ENCODE results near the gene HSPB6. TPM values are rescaled to one million over a fixed set of nuclear protein-coding genes. Genes with fewer than 3 reads are reported as not detected.

HSPB6 gene
- total RNA-seq, 8 experiments from 2014 or later = 0.14 to 1.8 (median 0.68) TPM

- no peak for ATAC-seq (replicated peaks in 6 of 8)
- Histone ChIP-seq H3K27ac (no peak overlapping the region), H3K4me1 (replicated peaks in 1 of 2) (peaks cover 11 to 12% of the 10 kb centered on the region in 2 donors), H3K4me3 (peak overlapping the region; percentile 97 to 99 (median 98))
- 33 to 100% (median 83%) methylated on average over 1 to 13 of the region's 19 CpGs; no CpG with 5 or more reads in 3 of the 10 experiments for WGBS, 10 experiments
- in situ Hi-C loops (cut with MboI; ENCODE audit: low pct_unique_long_range_greater_than_20kb in 2 of 9, low sequenced_read_pairs in 9 of 9, unreplicated experiment in 9 of 9) = no loop called here
Measured at GRCh38 chr19:35743640-35744429, 13.0 kb downstream of the HSPB6 start.

GRCh38 chr19:35742121-35742724 is 14.6 kb downstream of the HSPB6 start, which contains the start of gene IGFLR1:
Gene IGFLR1 (minus strand): TSS chr19:35742452. CDS start chr19:35741180, 1,272 bp downstream.
- Histone ChIP-seq H3K27ac (peak within 1 kb of the TSS; percentile 80 to 81), H3K4me1 (replicated peaks in 1 of 2) (peaks cover 10 to 11% of the 10 kb centered on the region in 2 donors), H3K4me3 (peak within 1 kb of the TSS; percentile 35 to 52 (median 40))
- no peak for ATAC-seq (replicated peaks in 6 of 8)
- in situ Hi-C loops (cut with MboI; ENCODE audit: low pct_unique_long_range_greater_than_20kb in 2 of 9, low sequenced_read_pairs in 9 of 9, unreplicated experiment in 9 of 9) = no loop called here
- 73 to 100% (median 95%) methylated on average over 1 to 6 of the region's 9 CpGs; no CpG with 5 or more reads in 5 of the 10 experiments for WGBS, 10 experiments

- in situ Hi-C loops (cut with MboI; ENCODE audit: low pct_unique_long_range_greater_than_20kb in 2 of 9, low sequenced_read_pairs in 9 of 9, unreplicated experiment in 9 of 9) = no loop called here
- Histone ChIP-seq H3K4me1 (replicated peaks in 1 of 2) (peaks cover 7 to 8% of the 10 kb centered on the region in 2 donors), H3K4me3 (peak overlapping the region; percentile 35 to 52 (median 40)), H3K27ac (peak overlapping the region; percentile 80 to 81)
- ATAC-seq (replicated peaks in 6 of 8) = no peak
- WGBS, 10 experiments = 0 to 5% (median 0%) methylated on average over 2 to 11 of the region's 12 CpGs; no CpG with 5 or more reads in 6 of the 10 experiments
Measured at GRCh38 chr19:35741203-35741515, 15.7 kb downstream of the HSPB6 start.

- 0 to 4% (median 0%) methylated on average over 3 to 12 of the region's 63 CpGs; no CpG with 5 or more reads in 3 of the 10 experiments for WGBS, 10 experiments
- peak overlapping the region; percentile 80 to 81 for H3K27ac ChIP-seq
- peak; percentile 62 to 82 (median 78) for ATAC-seq (replicated peaks in 6 of 8)
- H3K4me1 ChIP-seq (replicated peaks in 1 of 2) = peaks cover 6 to 8% of the 10 kb centered on the region in 2 donors
- in situ Hi-C loops (cut with MboI; ENCODE audit: low pct_unique_long_range_greater_than_20kb in 2 of 9, low sequenced_read_pairs in 9 of 9, unreplicated experiment in 9 of 9) = no loop called here
- peak overlapping the region; percentile 36 to 52 (median 40) for H3K4me3 ChIP-seq
Measured at GRCh38 chr19:35740423-35741202, 16.2 kb downstream of the HSPB6 start.

- 0% methylated on average over 1 of the region's 16 CpGs; no CpG with 5 or more reads in 9 of the 10 experiments for WGBS, 10 experiments
Measured at GRCh38 chr19:35740108-35740422, 16.8 kb downstream of the HSPB6 start.

GRCh38 chr19:35739275-35740107 is 17.3 kb downstream of the HSPB6 start:
- H3K4me3 ChIP-seq = peak overlapping the region in 4 of 5 donors; percentile 38 to 52 (median 42)
- ATAC-seq (replicated peaks in 6 of 8) = no peak
- H3K27ac ChIP-seq = no peak overlapping the region
- WGBS, 10 experiments = 43 to 100% (median 89%) methylated on average over 1 to 11 of the region's 29 CpGs; no CpG with 5 or more reads in 5 of the 10 experiments
- in situ Hi-C loops (cut with MboI; ENCODE audit: low pct_unique_long_range_greater_than_20kb in 2 of 9, low sequenced_read_pairs in 9 of 9, unreplicated experiment in 9 of 9) = no loop called here
- peaks cover 6 to 8% of the 10 kb centered on the region in 2 donors for H3K4me1 ChIP-seq (replicated peaks in 1 of 2)

More at GRCh38 chr19:35740108-35740422, 16.8 kb downstream of the HSPB6 start:
- ATAC-seq (replicated peaks in 6 of 8) = no peak
- H3K27ac ChIP-seq = no peak overlapping the region
- peak overlapping the region; percentile 36 to 52 (median 40) for H3K4me3 ChIP-seq
- in situ Hi-C loops (cut with MboI; ENCODE audit: low pct_unique_long_range_greater_than_20kb in 2 of 9, low sequenced_read_pairs in 9 of 9, unreplicated experiment in 9 of 9) = no loop called here
- peaks cover 6 to 8% of the 10 kb centered on the region in 2 donors for H3K4me1 ChIP-seq (replicated peaks in 1 of 2)

GRCh38 chr19:35738887-35739229 is 18.0 kb downstream of the HSPB6 start:
- ATAC-seq (replicated peaks in 6 of 8) = no peak
- H3K27ac ChIP-seq = no peak overlapping the region

GRCh38 chr19:35738021-35738886 is 18.6 kb downstream of the HSPB6 start:
- 75 to 100% (median 95%) methylated on average over 1 to 6 of the region's 37 CpGs; no CpG with 5 or more reads in 4 of the 10 experiments for WGBS, 10 experiments
- in situ Hi-C loops (cut with MboI; ENCODE audit: low pct_unique_long_range_greater_than_20kb in 2 of 9, low sequenced_read_pairs in 9 of 9, unreplicated experiment in 9 of 9) = no loop called here
- Histone ChIP-seq H3K27ac (no peak overlapping the region), H3K4me1 (replicated peaks in 1 of 2) (peaks cover 3 to 4% of the 10 kb centered on the region in 2 donors), H3K4me3 (no peak overlapping the region)
- ATAC-seq (replicated peaks in 6 of 8) = no peak

More at GRCh38 chr19:35738887-35739229, 18.0 kb downstream of the HSPB6 start:
- in situ Hi-C loops (cut with MboI; ENCODE audit: low pct_unique_long_range_greater_than_20kb in 2 of 9, low sequenced_read_pairs in 9 of 9, unreplicated experiment in 9 of 9) = no loop called here
- Histone ChIP-seq H3K4me1 (replicated peaks in 1 of 2) (peaks cover 3 to 4% of the 10 kb centered on the region in 2 donors), H3K4me3 (no peak overlapping the region)
- WGBS, 10 experiments = 86 to 100% methylated on average over 1 to 2 of the region's 2 CpGs; no CpG with 5 or more reads in 8 of the 10 experiments

GRCh38 chr19:35736913-35737886 is 19.6 kb downstream of the HSPB6 start:
- Histone ChIP-seq H3K4me1 (replicated peaks in 1 of 2) (peaks cover 3 to 4% of the 10 kb centered on the region in 2 donors), H3K4me3 (no peak overlapping the region), H3K27ac (no peak overlapping the region)
- in situ Hi-C loops (cut with MboI; ENCODE audit: low pct_unique_long_range_greater_than_20kb in 2 of 9, low sequenced_read_pairs in 9 of 9, unreplicated experiment in 9 of 9) = no loop called here
- 69 to 100% (median 84%) methylated on average over 2 to 7 of the region's 22 CpGs; no CpG with 5 or more reads in 4 of the 10 experiments for WGBS, 10 experiments
- no peak for ATAC-seq (replicated peaks in 6 of 8)

GRCh38 chr19:35734889-35735288 is 21.9 kb downstream of the HSPB6 start:
- ATAC-seq (replicated peaks in 6 of 8) = no peak
- 78 to 100% (median 88%) methylated on average over 1 to 4 of the region's 5 CpGs; no CpG with 5 or more reads in 6 of the 10 experiments for WGBS, 10 experiments
- in situ Hi-C loops (cut with MboI; ENCODE audit: low pct_unique_long_range_greater_than_20kb in 2 of 9, low sequenced_read_pairs in 9 of 9, unreplicated experiment in 9 of 9) = no loop called here
- Histone ChIP-seq H3K27ac (no peak overlapping the region), H3K4me1 (replicated peaks in 1 of 2) (no peaks in the 10 kb centered on the region), H3K4me3 (no peak overlapping the region)

- WGBS, 10 experiments = 60 to 100% (median 95%) methylated on average over 1 to 8 of the region's 8 CpGs; no CpG with 5 or more reads in 2 of the 10 experiments
- in situ Hi-C loops (cut with MboI; ENCODE audit: low pct_unique_long_range_greater_than_20kb in 2 of 9, low sequenced_read_pairs in 9 of 9, unreplicated experiment in 9 of 9) = no loop called here
- Histone ChIP-seq H3K4me1 (replicated peaks in 1 of 2) (no peaks in the 10 kb centered on the region), H3K27ac (no peak overlapping the region), H3K4me3 (no peak overlapping the region)
- ATAC-seq (replicated peaks in 6 of 8) = no peak
Measured at GRCh38 chr19:35734273-35734672, 22.6 kb downstream of the HSPB6 start.
